Measurements from ENCODE around the gene MAST1. TPM values are rescaled to one million over a fixed set of nuclear protein-coding genes. Genes with fewer than 3 reads are reported as not detected.

MAST1 gene
- total and polyA plus RNA-seq, 12 donors, result 0.72 to 29.6 (median 3.2) TPM

- H3K4me3 ChIP-seq, result peak overlapping the region in 2 of 4 donors; percentile 19 to 59
- peak in 5 of 7 donors; percentile 56 to 70 (median 61) for DNase-seq
- H3K36me3 ChIP-seq (replicated peaks in 1 of 2), result no peaks in the 10 kb centered on the region
- intact Hi-C loops (cut with DNase I), result no loop called here
- no peaks in the 10 kb centered on the region for H3K27me3 ChIP-seq
- H3K9me3 ChIP-seq (replicated peaks in 1 of 3), result no peaks in the 10 kb centered on the region
- no peak for TF ChIP-seq CTCF (IDR thresholded peaks at IDR 0.05)
- TF ChIP-seq POLR2A (IDR thresholded peaks at IDR 0.05), result no peak
- H3K27ac ChIP-seq, result peak overlapping the region in 1 of 5 donors; percentile 17
- H3K4me1 ChIP-seq (replicated peaks in 1 of 2), result peaks cover 9% of the 10 kb centered on the region in 2 donors
- 7 to 21% (median 14%) methylated on average over 18 to 51 of the region's 51 CpGs for WGBS, 4 donors
Observed at GRCh38 chr19:12867120-12868099, 29.1 kb downstream of the MAST1 start.

GRCh38 chr19:12868540-12869112 lies 30.3 kb downstream of the MAST1 start:
- TF ChIP-seq POLR2A (IDR thresholded peaks at IDR 0.05) (no peak), CTCF (IDR thresholded peaks at IDR 0.05) (no peak)
- Histone ChIP-seq H3K27me3 (no peaks in the 10 kb centered on the region), H3K36me3 (replicated peaks in 1 of 2) (no peaks in the 10 kb centered on the region), H3K27ac (no peak overlapping the region), H3K4me3 (no peak overlapping the region), H3K4me1 (replicated peaks in 1 of 2) (peaks cover 9 to 13% of the 10 kb centered on the region in 2 donors), H3K9me3 (replicated peaks in 1 of 3) (no peaks in the 10 kb centered on the region)
- intact Hi-C loops (cut with DNase I), result no loop called here
- 92 to 96% (median 94%) methylated on average over 9 to 10 of the region's 10 CpGs for WGBS, 4 donors
- DNase-seq, result no peak

GRCh38 chr19:12871681-12872080 lies 33.4 kb downstream of the MAST1 start:
- Histone ChIP-seq H3K9me3 (replicated peaks in 1 of 3) (no peaks in the 10 kb centered on the region), H3K27me3 (no peaks in the 10 kb centered on the region), H3K27ac (no peak overlapping the region), H3K36me3 (replicated peaks in 1 of 2) (peaks cover 0 to under 1% of the 10 kb centered on the region in 2 donors), H3K4me3 (no peak overlapping the region), H3K4me1 (replicated peaks in 1 of 2) (peaks cover 9 to 15% of the 10 kb centered on the region in 2 donors)
- intact Hi-C loops (cut with DNase I), result no loop called here
- DNase-seq, result no peak
- no peak for TF ChIP-seq CTCF (IDR thresholded peaks at IDR 0.05)
- TF ChIP-seq POLR2A (IDR thresholded peaks at IDR 0.05), result no peak
- 62 to 83% (median 72%) methylated on average over 3 of the region's 3 CpGs for WGBS, 4 donors

GRCh38 chr19:12872255-12872654 lies 33.9 kb downstream of the MAST1 start:
- H3K27me3 ChIP-seq, result no peaks in the 10 kb centered on the region
- DNase-seq, result no peak
- WGBS, 4 donors, result 88 to 91% (median 89%) methylated on average over 5 of the region's 5 CpGs
- H3K4me3 ChIP-seq, result no peak overlapping the region
- H3K27ac ChIP-seq, result no peak overlapping the region
- H3K9me3 ChIP-seq (replicated peaks in 1 of 3), result no peaks in the 10 kb centered on the region
- TF ChIP-seq POLR2A (IDR thresholded peaks at IDR 0.05) (no peak), CTCF (IDR thresholded peaks at IDR 0.05) (no peak)
- peaks cover 0 to 6% of the 10 kb centered on the region in 2 donors for H3K36me3 ChIP-seq (replicated peaks in 1 of 2)
- intact Hi-C loops (cut with DNase I), result no loop called here
- peaks cover 5 to 13% of the 10 kb centered on the region in 2 donors for H3K4me1 ChIP-seq (replicated peaks in 1 of 2)

Measured in adrenal gland (tissue), 12 donors.